IPS DF 19.7 (cell line): ENCODE results near the gene PRELID2.

ENCODE experiments used
- DNase-seq: peaks from one replicate; pipeline ENCODE4 v3.0.0-alpha.2; 2013; ENCODE audit warnings: low read depth, low spot score

PRELID2 gene

GRCh38 chr5:145797336-145797735, 37.8 kb downstream of the PRELID2 start:
- no peak for DNase-seq

- no peak for DNase-seq
These were observed 38.8 kb downstream of the PRELID2 start for GRCh38 chr5:145796318-145796717.

GRCh38 chr5:145793574-145793973, 41.6 kb downstream of the PRELID2 start:
- no peak for DNase-seq

DNA sequence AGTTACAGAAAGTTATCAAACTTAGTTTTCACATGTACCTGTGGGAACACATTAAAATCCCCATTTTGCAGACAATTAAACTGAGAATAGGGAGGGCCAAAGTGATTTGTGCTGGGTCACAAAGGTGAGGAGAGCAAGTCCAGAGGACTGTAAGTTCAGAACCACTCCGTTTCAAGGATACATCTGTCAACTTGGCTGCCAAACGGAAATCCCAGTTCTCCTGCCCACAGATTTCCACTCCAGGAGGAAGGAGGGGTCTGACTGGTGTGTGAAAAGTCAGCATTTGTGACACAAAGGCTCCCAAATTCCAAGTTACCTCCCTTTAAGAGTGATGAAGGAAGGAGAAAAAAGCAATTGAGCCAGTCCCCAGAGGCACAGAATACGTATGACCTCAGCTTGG, 42.3 kb downstream of the PRELID2 start:
- DNase-seq: no peak

DNA sequence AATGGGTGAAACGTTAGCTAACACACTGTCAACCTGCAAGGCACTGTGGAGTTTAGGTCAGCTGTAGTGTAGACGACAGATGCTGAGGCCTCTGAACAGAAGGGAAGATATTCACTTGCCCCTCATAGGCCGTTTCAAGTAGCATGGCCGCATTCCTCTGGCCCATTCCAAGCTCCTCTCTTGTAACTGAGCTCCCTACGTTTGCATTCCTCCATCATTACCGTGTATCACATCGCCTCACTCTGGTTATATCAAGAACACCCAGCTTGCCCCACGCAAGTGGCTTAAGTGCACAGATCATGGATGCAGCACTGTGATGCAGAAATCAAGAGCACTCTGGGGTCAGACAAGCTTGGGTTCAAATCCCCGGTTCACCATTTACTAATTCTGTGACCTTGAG, 43.3 kb downstream of the PRELID2 start:
- peak; percentile 40 for DNase-seq

GRCh38 chr5:145787996-145788395, 47.1 kb downstream of the PRELID2 start:
- DNase-seq: no peak

DNA sequence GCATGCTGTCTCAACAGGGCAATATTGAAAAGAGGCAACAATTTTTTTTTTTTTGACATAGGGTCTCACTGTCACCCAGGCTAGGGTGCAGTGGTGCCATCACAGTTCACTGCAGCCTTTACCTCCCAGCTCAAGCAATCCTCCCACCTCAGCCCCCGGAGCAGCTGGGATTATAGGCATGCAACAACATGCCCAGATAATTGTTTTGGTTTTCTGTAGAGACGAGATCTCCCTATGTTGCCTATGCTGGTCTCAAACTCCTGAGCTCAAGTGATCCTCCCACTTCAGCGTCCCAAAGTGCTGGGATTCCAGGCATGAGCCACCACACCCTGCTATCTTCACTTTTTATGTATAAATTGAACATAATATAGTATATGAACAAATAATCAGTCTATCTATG, 47.6 kb downstream of the PRELID2 start:
- DNase-seq: no peak

DNA sequence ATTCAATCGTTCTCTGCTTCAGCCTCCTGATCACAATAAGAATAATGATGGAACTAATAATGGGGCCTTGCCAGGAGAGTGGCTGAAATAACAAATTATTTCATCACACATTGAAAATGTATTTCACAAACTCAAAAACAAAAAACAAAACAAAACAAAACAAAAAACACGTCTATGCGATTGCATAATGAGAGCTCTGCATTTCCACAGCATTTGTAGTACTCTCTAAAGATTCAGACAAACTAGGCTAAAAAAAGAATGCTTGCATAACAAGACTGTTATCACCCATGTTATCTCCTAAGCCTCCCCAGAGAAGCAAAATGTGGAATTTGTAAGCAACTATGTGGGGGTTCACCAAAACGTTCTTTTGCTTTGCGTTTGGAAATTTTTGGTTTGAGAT, 48.1 kb downstream of the PRELID2 start:
- no peak for DNase-seq

GRCh38 chr5:145780982-145781381, 54.2 kb downstream of the PRELID2 start:
- DNase-seq: no peak

- DNase-seq: no peak
These were observed 56.8 kb downstream of the PRELID2 start for GRCh38 chr5:145778144-145778900.

DNA sequence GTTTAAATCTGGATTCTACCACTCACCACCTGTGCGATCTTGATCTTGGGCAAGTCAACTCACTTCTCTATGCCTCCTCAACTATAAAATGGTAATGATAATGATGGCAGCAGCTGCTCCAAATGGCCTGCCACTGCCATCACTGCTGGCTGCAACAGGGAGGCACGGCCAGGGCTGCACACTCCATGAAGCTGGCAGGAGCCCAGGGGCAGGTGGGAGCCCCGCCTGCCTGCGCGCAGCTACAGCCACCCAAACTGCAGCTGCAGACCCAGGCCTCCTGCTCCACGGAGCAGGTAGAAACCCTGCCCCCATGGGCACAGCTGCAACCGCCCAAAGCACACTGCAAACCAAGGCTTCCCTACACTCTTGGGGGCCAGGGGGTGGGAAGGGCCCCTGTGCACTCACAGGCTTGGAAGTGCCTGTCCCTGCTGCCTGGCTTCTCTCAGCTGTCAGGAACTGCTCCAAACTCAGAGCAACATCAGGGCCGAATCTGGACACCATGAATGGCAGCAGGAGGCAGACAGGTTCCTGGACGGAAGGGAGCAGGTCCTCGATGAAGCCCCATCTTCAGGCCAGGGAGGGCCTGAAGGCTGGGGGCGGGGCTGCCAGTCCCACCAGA, 57.6 kb downstream of the PRELID2 start:
- DNase-seq: no peak

DNA sequence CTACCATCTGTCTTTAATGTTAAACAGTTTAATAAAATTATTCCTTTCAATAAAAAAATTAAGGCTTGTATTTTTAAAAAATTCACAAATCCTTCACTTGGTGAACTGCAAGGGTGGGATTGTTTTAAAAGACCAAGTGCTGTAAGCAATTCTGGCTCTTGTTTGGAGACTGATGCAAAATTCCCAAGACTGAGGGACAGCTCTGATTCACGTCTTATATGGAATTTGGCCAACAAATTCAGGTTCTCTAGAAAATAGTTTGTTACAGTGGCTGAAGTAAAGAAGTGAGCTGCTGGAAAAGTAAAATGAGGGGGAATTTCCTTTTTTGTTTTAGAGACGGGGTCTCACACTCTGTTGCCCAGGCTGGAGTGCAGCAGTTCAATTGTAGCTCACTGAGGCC, 58.3 kb downstream of the PRELID2 start:
- no peak for DNase-seq

GRCh38 chr5:145775893-145776444, 59.2 kb downstream of the PRELID2 start:
- DNase-seq: no peak

GRCh38 chr5:145775411-145775810, 59.7 kb downstream of the PRELID2 start:
- DNase-seq: no peak

DNA sequence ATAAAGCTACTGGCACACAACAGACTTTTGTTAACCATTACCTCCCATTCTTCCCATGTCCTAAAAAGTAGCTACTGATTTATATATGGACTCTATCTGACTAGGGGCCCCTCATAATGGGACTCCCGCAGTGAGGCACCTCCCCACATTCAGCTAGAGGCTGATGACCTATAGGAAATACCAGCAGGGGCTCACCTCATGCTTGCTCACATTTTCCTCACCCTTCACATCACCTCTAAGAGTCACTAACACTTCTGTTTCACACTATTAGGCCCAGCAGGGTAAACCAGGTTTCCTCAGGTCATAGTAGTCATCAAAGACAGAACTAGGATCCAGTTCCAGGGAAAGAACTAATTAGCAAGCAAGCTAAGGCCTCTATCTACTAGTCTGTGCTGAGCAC, 60.7 kb downstream of the PRELID2 start:
- DNase-seq: no peak

DNA sequence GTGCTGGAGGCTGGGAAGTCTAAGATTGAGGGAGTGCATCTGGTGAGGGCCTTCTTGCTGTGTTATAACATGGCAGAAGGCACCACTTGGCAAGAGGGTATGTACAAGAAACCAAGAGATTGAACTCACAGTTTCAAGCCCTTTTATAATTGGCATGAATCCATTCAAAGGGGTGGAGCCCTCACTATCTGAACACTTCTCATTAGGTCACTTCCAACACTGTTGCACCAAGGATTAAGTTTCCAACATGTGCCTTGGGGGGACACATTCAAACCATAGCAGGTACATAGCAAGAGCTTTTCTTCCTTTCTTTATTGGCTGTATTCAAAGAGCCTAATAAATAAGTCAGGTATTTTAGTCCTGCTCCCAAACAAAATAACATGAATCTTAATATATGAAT, 62.7 kb downstream of the PRELID2 start:
- DNase-seq: no peak

GRCh38 chr5:145768863-145769262, 66.3 kb downstream of the PRELID2 start:
- DNase-seq: no peak

GRCh38 chr5:145764325-145764724, 70.8 kb downstream of the PRELID2 start:
- no peak for DNase-seq

GRCh38 chr5:145762833-145763232, 72.3 kb downstream of the PRELID2 start:
- no peak for DNase-seq

DNA sequence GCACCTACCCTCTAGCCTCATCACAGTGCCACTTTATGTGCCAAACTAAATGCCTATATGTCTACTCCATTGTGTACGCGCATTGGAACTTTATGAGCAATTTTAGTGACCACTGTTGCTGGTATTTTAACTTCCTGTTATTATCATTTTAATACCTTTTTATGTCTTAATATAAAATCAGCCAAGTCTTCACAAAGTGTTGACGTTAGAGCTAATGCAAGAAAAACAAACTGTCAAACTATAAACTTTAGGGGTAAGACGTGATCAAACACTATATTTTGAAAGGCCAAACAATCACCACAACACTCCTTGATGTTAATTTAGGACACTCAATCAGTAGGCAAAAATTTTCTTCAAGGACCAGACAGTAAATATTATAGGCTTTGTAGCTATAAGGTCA, 73.9 kb downstream of the PRELID2 start:
- no peak for DNase-seq

- DNase-seq: no peak
These were observed 74.5 kb downstream of the PRELID2 start for GRCh38 chr5:145760660-145761059.

DNA sequence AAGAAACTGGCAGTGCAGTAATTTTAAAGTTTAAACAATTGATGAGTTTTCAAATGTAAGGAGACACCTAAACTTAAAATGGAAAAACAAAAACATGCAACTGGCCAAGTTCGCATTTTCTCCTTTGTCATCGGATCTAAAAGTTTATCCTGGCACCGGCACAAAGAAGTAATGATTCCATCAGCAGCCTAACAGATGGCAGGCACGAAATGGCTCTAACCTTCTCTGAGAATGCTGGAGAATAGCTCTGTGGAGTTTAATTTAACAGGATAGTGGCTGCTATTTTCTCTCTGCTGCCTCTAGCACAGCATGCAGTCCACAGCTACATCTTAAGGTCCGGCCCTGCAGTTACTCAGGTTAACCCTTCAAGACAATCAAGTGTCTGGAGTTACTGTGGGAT, 82.2 kb downstream of the PRELID2 start:
- DNase-seq: no peak

DNA sequence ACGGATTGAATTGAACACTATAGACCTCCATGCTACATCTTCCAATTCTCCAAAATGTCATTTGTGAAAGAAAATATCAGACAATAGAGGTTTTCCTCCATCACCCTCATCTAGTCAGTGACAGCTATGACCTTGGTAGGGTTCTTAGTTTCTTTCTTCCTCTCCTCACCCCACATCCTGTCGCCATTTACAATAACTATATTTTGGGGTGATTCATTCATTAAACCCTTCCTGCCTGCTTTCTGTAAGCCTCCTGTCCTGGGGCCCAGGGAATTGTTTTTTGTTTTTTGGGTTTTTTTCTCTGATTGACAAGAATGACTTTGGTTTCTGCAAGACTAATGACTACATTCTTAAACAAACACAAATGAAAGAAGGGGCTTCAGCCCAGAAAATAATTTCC, 82.6 kb downstream of the PRELID2 start:
- no peak for DNase-seq
